Amniotic stem cell (primary cell): ENCODE measurements around the gene ACTR2.
"Not testable (repeated sequence)": the region's sequence is repeated elsewhere in the genome, so short reads cannot be mapped to it uniquely, and the experiment has no call there.

Experiments used
- DNase-seq: peaks from one replicate; lab custom pipeline; 2025; lab: John Stamatoyannopoulos, UW

Gene ACTR2

GRCh38 chr2:65231121-65231520 is 3.5 kb downstream of the ACTR2 start:
- DNase-seq = no peak

- DNase-seq = peak; percentile 49
These were observed 4.4 kb downstream of the ACTR2 start for GRCh38 chr2:65231892-65232477.

- peak; percentile 46 for DNase-seq
These were observed 5.0 kb downstream of the ACTR2 start for GRCh38 chr2:65232636-65233035.

- DNase-seq = no peak
These were observed 13.0 kb downstream of the ACTR2 start for GRCh38 chr2:65240657-65241056.

DNA sequence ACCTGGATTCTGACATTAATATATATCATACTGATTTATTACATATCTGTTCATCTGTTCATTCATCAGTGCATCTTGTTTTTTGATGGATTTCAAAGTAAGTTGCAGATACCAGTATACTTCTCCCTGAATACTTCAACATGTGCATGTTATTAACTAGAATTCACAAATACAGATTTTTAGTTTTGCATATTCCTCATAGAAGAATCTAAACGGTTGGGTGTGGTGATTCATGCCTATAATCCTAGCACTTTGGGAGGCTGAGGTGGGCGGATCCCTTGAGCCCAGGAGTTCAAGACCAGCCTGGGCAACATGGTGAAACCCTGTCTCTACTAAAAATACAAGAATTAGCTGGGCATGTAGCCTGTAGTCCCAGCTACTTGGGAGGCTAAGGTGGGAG is 16.8 kb downstream of the ACTR2 start:
- not testable (repeated sequence) for DNase-seq

DNA sequence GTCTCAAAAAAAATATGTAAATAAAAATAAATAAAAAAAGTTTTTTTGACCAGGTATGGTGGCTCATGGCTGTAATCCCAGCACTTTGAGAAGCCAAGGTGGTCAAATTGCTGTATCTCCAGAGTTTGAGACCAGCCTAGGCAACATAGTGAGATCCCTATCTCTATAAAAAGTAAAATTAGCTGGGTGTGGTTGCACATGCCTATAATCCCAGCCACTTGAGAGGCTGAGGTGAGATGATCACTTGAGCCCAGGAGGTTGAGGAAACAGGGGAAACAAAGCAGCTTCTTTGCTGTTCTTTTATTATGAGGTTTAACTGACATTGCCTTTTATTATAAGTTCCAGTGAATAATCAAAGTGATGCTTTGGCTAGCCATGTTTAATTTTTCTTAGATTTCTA is 25.0 kb downstream of the ACTR2 start:
- DNase-seq = no peak

- no peak for DNase-seq
These were observed 27.7 kb downstream of the ACTR2 start for GRCh38 chr2:65255356-65255755.

GRCh38 chr2:65256054-65256453 is 28.4 kb downstream of the ACTR2 start:
- no peak for DNase-seq

DNA sequence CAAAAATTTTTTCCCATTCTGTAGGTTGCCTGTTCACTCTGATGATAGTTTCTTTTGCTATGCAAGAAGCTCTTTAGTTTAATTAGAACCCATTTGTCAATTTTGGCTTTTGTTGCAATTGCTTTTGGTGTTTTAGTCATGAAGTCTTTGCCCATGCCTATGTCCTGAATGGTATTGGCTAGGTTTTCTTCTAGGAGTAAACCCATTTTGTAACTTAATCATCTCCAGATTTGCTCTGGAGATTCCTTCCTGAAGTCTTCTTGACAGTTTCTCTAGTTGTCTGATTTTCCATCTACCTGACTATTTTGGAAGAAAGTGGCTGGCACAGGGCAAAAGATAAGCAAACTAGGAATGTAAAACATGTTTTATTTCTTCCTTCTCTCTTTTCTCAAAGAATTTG is 30.2 kb downstream of the ACTR2 start:
- not testable (repeated sequence) for DNase-seq

DNA sequence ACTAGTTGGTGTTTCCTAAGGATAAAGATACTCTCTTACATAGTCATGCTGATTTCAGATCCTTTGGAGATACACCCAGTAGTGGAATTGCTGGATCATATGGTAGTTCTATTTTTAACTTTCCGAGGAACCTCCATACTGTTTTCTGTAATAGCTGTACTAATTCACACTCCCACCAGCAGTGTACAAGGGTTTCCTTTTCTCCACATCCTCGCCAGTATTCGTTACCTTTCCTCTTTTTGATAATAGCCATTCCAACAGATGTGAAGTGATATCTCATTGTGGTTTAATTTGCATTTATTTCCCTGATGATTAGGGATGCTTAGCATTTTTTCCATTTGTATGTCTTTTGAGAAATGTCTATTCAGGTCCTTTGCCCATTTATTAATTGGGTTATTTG is 34.0 kb downstream of the ACTR2 start:
- no peak for DNase-seq

- no peak for DNase-seq
These were observed 35.6 kb downstream of the ACTR2 start for GRCh38 chr2:65263262-65263661.

- no peak for DNase-seq
These were observed 36.4 kb downstream of the ACTR2 start for GRCh38 chr2:65263986-65264385.

DNA sequence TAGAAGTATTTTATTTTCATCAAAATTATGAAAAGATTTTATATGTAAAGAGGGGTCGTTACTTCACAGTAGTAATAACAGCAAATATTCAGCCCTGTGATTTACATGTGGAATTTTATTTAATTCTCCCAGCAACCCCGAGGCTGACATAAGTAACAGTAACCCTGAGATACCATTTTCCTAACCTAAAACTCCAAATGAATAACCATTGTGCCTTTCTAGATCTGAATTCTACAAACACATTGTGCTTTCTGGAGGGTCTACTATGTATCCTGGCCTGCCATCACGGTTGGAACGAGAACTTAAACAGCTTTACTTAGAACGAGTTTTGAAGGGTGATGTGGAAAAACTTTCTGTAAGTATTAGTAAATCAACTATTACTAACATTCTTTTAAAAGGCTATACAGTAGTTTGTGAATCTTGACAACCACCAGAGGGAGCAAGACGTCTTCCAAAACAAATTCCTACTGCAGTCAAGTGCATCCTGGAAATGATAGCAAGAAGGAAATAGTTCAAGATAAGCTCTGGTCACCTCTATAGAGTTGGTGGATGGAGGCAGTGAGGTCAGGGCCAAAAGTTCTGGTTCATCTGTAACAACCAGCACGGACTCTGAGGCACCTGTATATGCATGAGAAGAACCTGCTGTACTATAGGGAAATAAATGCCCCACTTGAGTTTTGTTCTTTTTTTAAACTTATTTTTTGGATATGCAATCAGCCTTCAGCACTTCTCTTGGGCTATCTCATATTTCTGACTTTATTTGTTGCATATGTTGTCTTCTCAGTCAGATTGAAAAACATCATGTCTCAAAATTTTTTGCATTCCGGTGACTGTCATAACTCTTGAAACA is 37.4 kb downstream of the ACTR2 start:
- DNase-seq = peak; percentile 22

DNA sequence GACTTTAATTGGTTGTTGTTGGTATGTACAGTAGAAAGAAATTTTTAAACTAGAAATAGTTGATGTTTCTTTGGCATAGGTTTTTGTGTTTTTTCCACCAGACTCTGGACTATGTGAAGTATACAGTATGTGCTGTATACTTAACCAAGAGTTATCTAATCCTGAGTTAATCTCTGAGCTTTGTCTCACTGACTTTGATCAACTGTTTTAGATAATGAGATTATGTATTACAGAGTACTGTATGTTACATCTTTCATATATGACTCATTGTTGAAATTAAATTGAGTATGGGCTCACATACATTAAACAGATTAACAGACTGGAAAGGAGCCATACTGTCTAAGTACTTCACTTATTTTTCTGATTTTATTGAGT is 38.0 kb downstream of the ACTR2 start:
- DNase-seq = no peak

DNA sequence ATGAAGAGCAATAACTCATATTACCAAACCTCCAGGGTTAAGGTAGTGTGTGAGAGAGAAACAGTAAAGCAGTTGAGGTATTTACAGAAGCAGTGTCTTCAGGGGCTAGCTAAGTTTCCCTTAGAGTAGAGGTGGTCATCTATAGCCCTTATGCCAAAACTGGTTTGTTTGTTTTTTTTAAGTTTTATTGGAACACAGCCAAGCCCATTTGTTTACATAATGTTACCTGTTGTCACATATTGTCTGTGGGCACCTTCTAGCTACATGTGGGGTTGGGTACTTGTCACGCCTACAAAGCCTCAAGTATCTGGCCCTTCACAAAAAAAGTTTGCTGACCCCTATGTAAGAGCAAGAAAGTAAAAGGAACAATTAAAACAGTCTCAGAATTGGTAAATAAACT is 39.4 kb downstream of the ACTR2 start:
- no peak for DNase-seq

DNA sequence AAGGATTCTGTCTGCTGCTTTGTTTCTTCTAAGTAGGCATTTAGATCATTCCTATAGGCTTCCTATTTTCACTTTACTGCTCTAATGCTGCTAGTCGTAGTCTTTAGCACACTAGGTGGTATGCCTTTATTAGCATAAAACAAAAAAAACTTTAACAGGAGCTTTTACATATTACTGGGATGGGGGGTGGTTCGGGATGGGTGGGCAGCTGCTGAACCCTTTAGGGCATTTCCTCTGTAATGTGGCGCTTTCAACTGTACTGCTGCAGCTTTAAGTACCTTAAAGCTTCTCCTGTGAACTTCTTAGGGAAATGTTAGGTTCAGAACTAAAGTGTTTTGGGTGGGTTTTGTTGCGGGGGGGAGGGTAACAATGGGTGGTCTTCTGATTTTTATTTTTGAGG is 41.3 kb downstream of the ACTR2 start:
- DNase-seq = no peak

- no peak for DNase-seq
These were observed 45.7 kb downstream of the ACTR2 start for GRCh38 chr2:65273344-65273743.

- DNase-seq = no peak
These were observed 47.7 kb downstream of the ACTR2 start for GRCh38 chr2:65275141-65275915.

- DNase-seq = no peak
These were observed 49.0 kb downstream of the ACTR2 start for GRCh38 chr2:65276609-65277008.

- DNase-seq = no peak
These were observed 49.5 kb downstream of the ACTR2 start for GRCh38 chr2:65277118-65277517.

DNA sequence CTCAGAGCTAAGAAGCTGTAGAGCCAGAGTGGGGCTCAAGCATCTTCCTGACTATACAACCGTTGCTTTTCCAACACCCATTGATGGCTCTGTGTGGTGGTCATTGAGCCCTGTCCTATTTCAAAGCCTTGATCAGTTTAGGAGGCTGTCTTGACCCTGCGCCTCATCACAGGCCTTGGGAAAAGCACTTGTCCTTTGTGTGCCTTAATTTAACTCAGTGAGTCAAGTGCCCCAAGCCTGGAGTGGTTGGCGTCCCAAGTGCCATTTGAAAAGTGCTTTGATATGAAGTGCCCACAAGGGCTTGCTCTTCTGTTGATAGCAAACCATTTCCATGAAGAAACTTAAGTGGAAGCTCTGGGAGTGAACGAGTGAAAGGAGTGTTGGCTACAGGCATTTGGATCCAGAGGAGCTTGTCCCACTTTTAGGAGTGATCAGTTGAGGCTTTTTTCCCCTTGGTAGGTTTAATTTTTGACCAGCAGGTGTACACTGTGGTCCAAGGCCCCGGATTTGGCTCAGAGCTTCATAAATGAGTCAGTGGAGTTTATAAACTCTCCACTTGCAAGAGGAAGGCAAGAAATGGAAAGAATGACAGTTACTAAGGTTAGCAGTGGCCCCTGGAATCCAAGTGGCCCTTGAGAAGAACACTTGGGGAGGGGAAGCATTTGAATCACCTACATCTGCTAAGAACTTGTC is 50.3 kb downstream of the ACTR2 start:
- DNase-seq = no peak

GRCh38 chr2:65278531-65278981 is 50.9 kb downstream of the ACTR2 start:
- no peak for DNase-seq
